Measurements from ENCODE around the gene CMPK2.
"Not testable (repeated sequence)": the region's sequence is repeated elsewhere in the genome, so short reads cannot be mapped to it uniquely, and the experiment has no call there.

CMPK2 gene

DNA sequence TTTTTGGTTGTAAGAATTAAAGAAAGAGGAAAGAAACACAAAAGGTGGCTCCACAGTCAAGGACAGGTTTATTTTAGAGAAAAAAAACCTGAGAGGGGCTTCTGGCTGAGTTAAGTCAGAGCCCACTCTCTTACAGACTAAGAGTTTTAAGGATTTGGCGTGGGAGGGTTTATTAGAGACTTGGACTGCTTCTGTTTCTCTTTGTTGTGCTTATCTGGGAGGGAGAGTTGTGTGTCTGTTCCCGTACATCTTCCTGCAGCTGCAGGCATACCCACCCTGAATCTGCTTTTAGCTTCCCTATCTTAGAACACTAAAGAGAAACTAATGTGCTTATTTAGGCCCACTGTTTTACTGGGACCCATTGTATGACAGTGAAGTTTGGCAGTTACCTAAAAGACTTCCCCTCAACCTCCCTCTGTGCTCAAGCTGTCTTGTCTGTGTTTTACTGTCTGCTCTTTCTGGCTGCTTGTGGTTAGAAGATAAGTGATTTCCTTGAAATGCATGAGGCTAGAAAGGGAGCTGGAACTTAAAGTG lies 14.6 kb upstream of the CMPK2 start:
- DNase-seq (ENCODE audit: low read depth, low spot score): no peak

DNA sequence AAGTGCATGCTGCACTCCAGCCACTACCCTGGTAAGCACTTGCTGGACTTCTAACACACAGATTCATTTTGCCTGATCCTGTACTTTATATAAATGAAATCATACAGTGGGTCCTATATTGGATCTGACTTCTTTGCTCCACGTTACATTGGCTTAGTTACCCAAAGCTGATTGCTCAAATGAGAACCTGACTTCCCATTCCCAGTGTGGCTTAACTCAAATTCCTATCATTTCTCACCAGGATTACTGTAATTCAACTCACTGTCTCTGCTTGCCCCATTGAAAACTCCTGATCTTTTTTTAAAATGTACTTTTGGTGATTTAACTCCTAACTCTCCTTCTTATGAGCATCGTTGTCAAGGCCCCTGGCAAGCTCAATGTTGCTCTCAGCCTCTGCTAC lies 13.3 kb upstream of the CMPK2 start:
- no peak for DNase-seq (ENCODE audit: low read depth, low spot score)

DNA sequence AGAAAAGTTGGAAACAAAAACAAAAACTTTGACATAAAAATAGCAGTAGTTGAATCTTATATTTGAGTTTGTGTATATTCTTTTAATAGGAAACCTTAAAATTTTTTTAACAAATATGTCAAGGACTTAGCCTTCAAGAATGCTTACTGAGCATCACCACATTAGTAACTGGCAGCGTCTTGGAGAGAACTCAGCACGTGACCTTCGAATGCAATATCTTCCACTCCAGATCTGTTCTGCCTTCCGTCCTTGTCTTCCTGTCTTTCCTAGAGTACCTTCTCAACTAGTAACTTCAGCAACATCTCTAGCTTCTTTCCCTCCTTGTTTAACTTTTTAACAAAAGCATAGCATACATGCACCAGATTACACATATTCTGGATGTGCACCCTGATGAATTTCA lies 12.8 kb upstream of the CMPK2 start:
- no peak for DNase-seq (ENCODE audit: low read depth, low spot score)

DNA sequence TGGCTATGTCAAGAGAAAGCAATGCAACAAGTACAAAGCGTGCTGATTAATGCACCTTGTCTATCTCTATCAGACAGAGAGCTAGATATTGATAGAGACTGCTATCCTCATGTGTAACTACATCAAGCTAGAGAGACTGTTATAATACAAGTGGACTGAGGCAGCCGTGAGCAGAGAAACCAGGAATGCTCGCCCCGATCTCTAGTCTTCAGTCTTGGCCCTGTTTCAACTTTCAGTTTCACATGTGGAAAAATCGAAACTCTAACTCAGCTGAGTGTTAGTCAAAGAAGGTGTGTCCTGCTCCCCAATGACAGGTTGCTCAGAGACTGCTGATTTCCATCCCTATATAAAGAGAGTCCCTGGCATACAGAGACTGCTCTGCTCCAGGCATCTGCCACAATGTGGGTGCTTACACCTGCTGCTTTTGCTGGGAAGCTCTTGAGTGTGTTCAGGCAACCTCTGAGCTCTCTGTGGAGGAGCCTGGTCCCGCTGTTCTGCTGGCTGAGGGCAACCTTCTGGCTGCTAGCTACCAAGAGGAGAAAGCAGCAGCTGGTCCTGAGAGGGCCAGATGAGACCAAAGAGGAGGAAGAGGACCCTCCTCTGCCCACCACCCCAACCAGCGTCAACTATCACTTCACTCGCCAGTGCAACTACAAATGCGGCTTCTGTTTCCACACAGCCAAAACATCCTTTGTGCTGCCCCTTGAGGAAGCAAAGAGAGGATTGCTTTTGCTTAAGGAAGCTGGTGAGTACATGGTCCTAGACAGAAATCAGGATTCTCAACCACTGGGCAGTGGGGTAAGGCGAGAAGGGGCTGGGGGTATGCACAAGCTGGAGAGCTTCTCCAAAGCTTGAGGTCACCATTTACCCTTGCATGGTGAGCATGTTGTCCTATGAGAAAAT lies 11.9 kb upstream of the CMPK2 start, which contains the start of gene RSAD2:
RSAD2 (plus strand) TSS at position 376 of the 903 bp plus-strand sequence; CDS start at position 400, 24 bp downstream.
- no peak for DNase-seq (ENCODE audit: low read depth, low spot score)

DNA sequence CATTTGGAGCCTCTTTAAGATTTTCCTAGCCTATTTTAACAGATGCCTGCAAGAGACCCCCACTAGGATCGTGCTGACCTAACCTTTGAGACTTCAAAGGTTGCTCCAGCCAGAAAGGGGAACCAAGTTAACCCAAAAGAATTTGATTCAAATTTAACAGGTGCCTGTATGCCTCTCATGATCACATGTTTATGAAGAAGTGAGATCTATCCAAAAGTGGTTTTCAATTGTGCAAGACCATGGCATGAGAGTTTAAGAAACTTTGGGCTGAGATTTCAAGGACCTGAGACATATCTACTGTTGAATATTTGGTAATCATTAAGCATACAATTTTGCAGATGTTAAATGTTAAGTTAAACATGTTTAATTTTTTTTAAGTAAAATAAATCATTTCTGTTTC lies 10.6 kb upstream of the CMPK2 start:
- DNase-seq (ENCODE audit: low read depth, low spot score): no peak

DNA sequence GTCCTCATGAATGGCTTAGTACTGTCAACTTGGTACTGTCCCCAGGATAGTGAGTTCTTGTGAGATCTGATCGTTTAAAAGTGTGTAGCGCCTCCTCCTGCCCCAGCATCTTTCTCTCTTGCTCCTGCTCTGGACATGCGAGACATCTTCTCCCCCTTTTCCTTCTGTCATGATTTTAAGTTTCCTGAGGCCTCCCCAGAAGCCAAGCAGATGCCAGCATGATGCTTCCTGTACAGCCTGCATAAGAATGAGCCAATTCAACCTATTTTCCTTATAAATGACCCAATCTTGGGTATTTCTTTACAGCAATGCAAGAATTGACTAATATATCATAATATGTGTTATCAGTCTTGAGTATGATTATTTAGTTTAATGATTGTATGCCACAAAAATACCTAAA lies 8.3 kb upstream of the CMPK2 start:
- DNase-seq (ENCODE audit: low read depth, low spot score): no peak

DNA sequence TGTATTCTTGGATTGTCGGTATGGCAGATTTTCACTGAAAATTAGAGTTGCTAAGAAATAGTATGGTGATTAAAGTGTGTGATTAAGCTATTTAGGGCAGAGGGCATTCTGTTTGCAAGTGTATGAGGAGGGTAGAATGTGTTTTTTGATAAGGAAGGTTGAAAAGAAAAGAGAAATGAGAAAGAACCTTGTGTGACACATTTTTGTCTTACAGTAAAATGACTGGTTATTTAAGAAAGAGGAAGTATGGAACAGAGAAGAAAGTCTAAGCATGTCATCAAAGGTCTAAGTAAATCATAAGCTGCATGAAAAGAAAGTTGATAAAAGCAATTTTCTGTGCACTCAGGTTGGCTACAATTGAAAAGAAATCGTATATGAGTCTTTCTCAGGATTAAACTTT lies 6.7 kb upstream of the CMPK2 start:
- no peak for DNase-seq (ENCODE audit: low read depth, low spot score)

DNA sequence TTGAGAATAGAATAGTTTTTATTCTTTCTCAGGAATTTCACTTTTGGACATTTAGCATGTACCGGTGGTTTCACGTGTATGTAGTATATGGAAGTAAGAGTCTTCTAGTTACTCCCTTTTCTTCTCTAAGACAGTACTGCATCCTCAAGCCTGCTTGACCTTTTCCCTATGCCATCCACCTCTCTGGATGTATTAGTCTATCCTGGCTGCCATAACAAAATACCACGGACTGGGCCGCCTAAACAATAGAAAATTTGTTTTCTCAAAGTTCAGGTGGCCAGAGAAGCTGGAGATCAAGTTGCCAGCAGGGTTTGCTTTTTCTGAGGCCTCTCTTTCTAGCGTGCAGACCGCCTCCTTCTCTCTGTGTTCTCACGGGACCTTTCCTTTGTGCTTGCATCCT lies 1.3 kb upstream of the CMPK2 start:
- DNase-seq (ENCODE audit: low read depth, low spot score): no peak

DNA sequence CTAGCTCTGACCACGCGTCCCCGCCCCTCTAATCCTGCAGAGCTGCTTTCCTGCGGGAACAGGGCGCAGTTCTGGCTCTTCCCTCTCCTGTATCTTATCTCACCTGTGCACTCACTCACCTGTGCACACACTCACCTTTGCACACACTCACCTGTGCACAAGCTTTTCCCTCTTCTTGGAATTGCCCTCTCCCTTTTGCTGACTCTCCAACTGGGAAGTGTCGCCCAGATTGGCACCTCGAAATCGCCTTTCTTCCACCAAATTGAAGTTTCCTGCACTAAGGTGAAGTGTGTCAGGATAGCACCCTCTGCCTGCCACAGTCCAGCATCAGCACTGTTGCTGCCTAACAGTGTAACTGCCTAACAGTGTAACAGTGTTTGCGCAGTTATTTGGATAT lies 566 bp upstream of the CMPK2 start:
- DNase-seq (ENCODE audit: low read depth, low spot score): no peak

DNA sequence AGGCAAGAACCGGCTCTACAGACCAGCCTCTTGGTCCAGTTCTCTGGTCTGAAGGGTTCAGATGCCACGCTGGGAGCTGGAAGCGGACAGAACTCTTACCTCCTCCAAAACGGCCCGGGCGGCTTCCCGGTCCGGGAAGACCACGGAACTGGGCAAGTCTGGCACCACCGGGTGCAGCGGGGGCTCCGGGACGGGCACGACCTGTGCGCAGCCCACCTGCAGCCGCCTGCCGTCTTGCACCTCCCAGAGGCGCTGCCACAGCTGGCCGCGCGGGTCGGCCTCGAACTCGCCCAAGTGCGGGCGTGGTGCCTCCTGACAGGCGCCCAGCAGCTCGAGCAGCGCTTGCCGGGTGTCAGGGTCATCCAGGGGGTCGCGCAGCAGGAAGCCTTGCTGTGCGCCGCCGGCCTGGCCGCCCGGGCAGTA lies 773 bp downstream of the CMPK2 start:
- no peak for DNase-seq (ENCODE audit: low read depth, low spot score)

DNA sequence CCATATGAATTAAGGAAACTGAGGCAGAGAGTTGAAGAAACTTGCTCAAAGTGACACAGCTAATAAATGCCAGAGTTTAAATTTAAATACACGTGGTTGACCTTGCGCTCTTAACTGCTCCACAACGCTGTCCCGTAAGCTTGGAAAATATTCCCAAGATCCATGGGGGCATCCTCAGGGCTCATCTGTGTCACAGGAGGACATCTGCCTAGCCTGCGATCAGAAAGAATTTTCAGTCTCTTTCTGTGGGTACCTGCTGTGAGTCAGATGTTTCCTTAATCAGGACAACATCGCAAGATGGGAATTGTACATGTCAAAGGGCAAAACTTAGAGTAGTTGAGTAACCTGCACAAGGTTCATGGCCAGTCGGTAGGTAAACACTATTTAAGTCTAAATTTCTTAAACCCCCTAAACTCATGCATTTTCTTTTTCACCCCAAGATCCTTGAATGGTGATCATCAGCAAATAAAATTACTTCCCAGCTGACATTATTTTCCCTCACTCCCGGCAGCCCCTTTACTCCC lies 1.4 kb downstream of the CMPK2 start:
- DNase-seq (ENCODE audit: low read depth, low spot score): no peak

DNA sequence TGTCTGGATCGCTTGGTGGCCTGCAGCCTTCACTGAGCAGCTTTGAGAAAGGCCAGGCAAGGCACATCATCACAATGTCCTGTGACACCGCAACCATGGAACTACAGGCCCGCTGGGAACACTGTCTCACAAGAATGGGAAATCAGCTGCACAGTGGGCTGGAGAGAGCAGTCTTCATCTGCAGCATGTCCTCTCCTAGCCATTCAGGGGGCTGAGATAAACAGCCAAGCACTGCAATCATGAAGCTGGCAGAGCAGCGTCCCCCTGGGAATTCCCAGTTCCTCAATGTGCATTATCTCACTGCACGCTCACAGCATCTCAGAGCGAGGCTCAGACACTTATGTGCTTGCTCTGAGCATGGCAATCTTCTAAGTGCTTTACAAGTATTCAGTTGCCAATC lies 1.9 kb downstream of the CMPK2 start:
- no peak for DNase-seq (ENCODE audit: low read depth, low spot score)

DNA sequence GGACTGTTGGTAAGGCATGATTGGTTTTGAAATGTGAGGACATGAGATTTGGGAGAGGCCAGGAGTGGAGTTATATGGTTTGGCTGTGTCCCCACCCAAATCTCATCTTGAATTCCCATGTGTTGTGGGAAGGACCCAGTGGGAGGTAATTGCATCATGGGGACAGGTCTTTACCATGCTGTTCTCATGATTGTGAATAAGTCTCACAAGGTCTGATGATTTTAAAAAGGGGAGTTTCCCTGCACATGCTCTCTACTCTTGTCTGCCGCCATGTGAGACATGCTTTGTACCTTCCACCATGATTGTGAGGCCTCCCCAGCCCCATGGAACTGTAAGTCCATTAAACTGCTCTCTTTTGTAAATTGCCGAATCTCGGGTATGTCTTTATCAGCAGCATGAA lies 5.4 kb downstream of the CMPK2 start:
- DNase-seq (ENCODE audit: low read depth, low spot score): no peak

DNA sequence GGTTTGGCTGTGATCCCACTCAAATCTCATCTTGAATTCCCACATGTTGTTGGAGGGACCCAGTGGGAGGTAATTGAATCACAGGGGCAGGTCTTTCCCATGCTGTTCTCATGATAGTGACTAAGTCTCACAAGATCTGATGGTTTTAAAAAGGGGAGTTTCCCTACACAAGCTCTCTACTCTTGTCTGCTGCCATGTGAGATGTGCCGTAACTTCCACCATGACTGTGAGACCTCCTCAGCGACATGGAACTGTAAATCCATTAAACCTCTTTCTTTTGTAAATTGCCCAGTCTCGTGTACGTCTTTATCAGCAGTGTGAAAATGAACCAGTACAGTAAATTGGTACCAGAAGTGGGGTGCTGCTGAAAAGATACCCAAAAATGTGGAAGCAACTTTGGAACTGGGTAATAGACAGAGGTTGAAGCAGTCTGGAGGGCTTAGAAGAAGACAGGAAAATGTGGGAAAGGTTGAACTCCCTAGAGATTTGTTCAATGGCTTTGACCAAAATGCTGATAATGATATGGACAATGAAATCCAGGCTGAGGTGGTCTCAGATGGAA lies 7.2 kb downstream of the CMPK2 start:
- not testable (repeated sequence) for DNase-seq (ENCODE audit: low read depth, low spot score)

DNA sequence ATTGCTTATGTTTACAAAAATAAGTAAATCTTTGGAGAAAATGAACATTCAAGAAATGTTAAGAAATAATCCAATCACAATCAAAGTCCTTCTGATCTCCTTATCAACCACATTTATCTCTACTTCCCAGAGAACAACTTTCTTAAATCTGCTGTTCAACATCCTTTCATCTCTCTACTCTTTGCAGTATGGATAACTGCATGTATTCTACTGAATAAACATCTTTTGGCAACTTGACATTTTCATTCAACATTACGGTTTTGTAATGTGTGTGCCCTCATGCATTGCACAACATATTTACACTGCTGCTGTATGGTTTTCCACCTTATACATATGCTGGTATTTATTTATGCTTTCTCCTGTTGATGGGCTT lies 9.2 kb downstream of the CMPK2 start:
- no peak for DNase-seq (ENCODE audit: low read depth, low spot score)

DNA sequence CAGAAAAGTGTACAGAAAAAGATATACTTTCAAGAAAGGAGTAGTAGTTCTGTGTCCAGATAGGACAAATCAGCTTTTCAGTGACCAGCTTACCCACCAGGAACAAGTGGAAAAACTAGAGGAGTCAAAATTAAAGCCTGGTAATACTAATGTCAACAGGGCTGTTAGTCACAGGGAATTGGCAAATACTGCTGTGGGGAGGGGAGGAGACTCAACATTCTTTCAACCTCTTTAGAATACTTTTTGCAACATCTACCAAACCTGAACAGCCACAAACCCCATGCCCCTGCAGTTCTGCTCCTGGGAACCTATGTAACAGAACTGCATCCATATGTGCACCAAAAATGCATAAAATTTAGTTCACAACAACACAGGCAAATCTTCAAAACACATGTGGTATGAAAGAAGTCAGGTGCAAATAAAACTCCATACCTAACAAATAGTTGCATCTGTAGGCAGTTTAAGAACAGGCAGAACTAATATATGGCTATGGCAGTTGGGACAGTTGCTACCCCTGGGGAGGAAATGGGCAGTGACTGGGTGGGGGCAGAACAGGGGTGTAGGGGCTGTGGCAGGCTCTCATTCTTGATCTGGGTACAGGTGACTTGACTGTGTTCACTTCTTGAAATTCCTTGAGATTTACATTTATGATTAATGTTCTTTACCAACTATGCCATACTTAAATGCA lies 9.7 kb downstream of the CMPK2 start:
- DNase-seq (ENCODE audit: low read depth, low spot score): no peak

DNA sequence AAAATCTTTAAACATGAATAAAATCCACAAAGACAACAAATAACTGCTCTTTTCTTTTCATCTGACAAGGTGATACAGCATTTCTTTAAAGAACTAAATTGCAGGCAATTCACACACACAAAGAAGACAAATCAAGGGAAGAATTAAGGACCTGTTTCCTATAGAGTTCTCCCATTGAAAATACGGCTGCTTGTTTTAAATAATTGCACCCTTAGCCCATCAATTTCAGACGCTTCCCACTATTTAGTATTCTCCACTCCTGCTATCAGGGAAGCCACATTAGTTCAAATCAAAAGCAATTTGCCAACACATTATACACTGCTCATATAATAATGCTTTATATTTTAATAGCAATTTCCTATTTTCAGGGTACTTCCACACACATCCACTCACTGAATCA lies 11.3 kb downstream of the CMPK2 start:
- DNase-seq (ENCODE audit: low read depth, low spot score): no peak

DNA sequence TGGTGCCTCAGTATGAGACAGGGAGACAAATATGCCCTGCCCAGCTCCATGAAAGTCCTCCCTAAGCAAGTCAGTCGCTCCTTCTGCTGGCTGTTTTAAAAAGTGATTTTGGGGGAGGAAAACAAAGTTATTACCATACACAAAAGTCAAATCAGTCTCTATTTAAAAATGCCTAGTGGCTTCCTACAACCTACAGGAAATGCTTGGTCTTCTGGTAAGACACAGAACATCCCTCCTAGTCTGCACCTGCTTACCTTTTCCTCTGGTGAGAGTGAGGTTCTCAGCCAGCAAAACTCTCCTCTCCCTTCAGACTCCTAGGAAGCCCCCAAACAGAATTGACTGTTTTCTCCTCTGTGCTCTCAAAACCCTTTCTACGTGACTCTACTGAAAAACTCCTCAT lies 13.5 kb downstream of the CMPK2 start:
- DNase-seq (ENCODE audit: low read depth, low spot score): no peak

DNA sequence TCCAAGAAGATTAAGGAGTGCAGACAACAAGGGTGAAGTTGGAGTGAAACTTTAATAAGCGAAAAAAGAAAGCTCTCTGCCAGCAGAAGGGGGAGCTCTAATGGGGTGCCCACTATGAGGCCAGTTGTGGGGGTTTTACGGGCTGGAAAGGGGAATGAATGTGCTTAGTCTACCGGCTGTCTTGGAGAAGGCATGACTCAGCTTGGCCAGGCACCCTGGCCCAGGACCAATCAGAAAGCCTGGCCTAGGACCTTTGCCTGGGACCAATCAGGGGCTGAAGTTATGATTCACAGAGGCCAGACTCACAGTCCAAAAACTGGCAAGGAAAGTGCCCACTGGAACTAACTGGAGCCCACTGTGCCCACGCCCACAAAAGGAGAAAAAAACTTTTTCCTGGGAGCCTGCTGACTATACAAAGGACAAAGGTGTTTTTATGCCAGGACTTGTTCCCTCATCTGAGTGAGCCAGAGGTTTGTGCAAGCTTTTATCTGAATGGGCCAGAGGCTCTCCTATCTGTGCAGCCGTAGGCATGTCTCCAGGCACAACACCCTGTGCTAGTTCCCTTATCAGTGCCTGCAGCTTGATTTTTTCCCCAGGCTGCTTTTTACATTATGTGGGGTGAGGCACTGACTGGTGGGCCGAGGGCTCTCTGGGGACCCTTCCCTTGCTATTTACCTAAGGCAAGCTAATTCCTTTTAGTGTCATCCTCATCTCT lies 18.6 kb downstream of the CMPK2 start:
- no peak for DNase-seq (ENCODE audit: low read depth, low spot score)

DNA sequence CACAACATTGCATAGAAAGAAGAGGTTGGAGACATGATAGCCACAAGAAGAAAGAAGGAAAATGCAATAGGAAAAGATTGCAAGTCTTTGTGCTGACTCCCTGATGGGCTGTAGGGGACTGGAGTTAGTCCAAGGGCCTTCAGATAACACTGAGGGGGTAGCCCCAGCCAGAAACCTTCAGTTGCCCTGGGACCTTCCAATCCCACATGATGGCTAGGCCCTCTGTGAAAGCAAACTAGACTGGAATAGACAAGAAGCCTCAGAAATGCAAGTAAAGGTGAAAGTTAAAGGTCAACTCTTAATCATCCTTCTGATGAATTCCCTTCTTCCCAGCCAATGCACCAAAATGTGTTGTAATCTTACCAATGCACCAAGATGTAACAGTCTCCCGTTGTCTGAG lies 19.2 kb downstream of the CMPK2 start:
- no peak for DNase-seq (ENCODE audit: low read depth, low spot score)

DNA sequence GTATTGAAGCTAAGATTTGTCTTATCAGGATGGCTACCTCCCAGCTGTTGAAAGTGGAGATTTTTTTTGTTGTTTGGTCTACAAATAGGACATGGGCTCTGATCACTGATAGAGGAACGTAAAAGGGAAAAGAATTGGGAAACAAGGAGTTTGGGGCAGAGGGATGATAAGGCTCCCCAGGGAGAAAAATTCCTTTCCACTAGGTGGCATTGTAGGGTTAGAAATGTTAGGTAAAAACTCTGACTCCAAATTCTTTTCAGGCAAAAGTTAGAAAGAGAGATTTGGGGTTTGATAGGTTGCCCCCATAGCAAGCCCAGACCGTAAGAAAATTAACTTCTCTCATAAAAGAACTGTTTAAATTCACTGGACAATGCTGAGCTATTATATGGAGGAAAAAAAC lies 19.8 kb downstream of the CMPK2 start:
- DNase-seq (ENCODE audit: low read depth, low spot score): no peak

DNA sequence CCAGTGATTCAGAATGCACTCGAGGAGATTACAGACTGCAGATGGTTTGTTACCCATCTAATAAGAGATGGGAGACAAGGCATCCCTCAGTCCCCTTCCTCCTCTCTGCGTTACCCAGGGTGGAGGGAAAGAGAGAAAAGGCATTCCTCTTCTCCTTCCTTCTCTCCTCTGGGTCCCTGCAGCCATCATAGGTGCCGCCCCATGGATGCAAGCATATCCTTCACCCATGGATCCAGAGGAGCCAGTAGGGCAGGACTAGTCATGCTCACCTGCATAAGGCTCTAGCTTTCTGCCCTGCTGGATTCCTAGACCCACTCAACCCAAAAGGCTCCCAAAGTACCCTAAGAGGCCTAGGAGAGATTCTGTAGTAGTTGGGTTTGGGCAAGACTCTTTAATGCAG lies 20.4 kb downstream of the CMPK2 start:
- DNase-seq (ENCODE audit: low read depth, low spot score): no peak
